Activated T-cell treated with anti-CD3 and anti-CD28 coated beads, Interleukin-2, amount 50 U/mL, for 1 hour (primary cell): ENCODE results near the gene ACSM6.

Source experiments
- DNase-seq: peaks from one replicate; pipeline ENCODE4 v3.0.0-alpha.2; 2020

Gene ACSM6

GRCh38 chr10:95275726-95276366 is 81.8 kb downstream of the ACSM6 start:
- no peak for DNase-seq

GRCh38 chr10:95276367-95277200 is 82.5 kb downstream of the ACSM6 start:
- DNase-seq, result no peak

GRCh38 chr10:95277201-95277570 is 83.1 kb downstream of the ACSM6 start:
- DNase-seq, result no peak

DNA sequence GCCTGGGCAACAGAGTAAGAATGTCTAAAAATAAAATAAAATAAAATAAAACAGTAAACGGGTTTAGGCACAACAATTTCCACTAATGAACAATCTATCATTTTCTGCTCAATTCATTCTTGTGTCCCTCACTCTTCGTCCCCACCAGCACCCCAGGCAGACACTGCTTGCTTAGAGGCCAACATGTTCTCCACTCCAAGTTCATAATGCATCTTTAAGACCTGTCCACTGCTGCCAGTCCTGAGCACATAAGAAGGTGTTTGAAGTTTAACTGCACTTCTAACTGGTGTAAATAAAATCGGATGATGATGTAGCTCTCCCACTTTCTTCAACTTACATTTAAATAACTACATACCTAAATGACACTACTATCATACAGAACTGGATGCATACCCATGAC is 83.6 kb downstream of the ACSM6 start:
- DNase-seq, result no peak
